Measurements from ENCODE around the gene HOXB7. TPM values are rescaled to one million over a fixed set of nuclear protein-coding genes. Genes with fewer than 3 reads are reported as not detected.
A peak's percentile ranks its signal among the peaks of the same experiment; 100 is the strongest.

Gene HOXB7
- total RNA-seq, 1 donor from 2014 or later, result 8.5 TPM

DNA sequence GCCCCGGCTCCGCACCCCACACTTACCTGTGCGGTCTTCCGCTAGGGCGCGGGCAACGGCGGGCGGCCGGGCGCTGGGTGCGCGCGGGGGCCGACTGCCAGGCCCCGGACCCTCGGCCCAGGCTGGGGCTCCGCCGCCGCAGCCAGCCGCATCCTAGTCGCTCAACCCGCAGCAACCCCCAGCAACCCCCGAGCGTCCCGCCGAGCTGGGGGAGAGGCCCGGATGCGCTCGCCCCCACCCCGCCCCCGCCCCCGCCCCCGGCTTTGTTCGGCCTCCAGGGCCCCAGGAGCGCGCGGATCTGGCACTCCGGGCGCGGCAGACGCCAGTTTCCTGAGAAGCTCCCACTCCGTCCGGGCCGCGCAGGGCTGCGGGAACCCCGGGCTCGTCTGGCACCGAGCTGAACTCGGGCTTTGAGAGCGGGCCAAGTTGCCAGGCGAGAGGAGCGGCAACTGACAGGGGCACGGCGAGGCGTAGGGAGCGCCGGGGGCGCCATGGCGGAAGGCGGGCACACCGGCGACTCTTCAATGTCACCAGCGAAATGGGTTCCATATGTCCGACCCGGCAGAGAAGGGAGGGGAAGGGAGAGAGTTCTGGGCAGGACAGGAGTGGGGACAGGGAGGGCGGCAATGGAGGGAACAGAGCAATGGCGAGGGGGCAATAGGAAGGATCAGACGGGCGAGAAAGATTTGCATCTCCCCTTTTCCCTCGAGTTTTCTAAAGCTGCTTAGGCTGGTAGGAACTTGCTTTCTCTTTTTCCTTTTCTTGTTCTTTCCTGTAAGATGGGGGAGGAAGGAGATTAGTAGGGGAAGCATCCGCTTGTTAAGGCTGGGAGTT lies 46.4 kb downstream of the HOXB7 start:
- TF ChIP-seq, protein P1, sequence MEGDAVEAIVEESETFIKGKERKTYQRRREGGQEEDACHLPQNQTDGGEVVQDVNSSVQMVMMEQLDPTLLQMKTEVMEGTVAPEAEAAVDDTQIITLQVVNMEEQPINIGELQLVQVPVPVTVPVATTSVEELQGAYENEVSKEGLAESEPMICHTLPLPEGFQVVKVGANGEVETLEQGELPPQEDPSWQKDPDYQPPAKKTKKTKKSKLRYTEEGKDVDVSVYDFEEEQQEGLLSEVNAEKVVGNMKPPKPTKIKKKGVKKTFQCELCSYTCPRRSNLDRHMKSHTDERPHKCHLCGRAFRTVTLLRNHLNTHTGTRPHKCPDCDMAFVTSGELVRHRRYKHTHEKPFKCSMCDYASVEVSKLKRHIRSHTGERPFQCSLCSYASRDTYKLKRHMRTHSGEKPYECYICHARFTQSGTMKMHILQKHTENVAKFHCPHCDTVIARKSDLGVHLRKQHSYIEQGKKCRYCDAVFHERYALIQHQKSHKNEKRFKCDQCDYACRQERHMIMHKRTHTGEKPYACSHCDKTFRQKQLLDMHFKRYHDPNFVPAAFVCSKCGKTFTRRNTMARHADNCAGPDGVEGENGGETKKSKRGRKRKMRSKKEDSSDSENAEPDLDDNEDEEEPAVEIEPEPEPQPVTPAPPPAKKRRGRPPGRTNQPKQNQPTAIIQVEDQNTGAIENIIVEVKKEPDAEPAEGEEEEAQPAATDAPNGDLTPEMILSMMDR (conservative IDR thresholded peaks at IDR 0.05), result no peak
- H3K9me3 Mint-ChIP-seq, result no peaks in the 10 kb centered on the region
- H3K36me3 Mint-ChIP-seq (ENCODE audit: low read depth), result peaks cover 2% of the 10 kb centered on the region
- DNase-seq (ENCODE audit: low read depth, low spot score), result no peak
- no peak overlapping the region for H3K4me3 Mint-ChIP-seq
- peaks cover 30% of the 10 kb centered on the region for H3K4me1 Mint-ChIP-seq
- H3K27me3 Mint-ChIP-seq (ENCODE audit: low read depth), result peaks cover 46% of the 10 kb centered on the region
- peak overlapping the region; percentile 69 for H3K27ac Mint-ChIP-seq (ENCODE audit: unreplicated experiment)

DNA sequence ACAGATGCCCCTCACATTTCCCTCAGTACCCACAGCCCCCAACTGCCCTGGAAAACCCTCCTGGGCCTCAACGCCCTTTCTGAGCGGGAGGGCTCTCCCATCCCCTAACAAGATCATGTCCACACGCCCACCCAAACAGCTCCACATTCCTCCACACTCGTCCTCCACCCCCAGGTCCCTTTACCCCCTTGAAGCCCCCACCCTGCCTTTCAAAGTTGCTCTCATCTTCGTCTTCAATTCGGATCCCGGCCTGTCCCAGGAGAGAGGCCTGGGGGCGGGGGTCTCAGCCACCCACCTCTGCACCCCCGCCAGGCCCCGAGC lies 47.0 kb downstream of the HOXB7 start:
- TF ChIP-seq, protein P1 (conservative IDR thresholded peaks at IDR 0.05), result no peak
- Mint-ChIP-seq H3K4me1 (peaks cover 29% of the 10 kb centered on the region), H3K4me3 (peak overlapping the region; percentile 78), H3K9me3 (no peaks in the 10 kb centered on the region), H3K36me3 (ENCODE audit: low read depth) (peaks cover 2% of the 10 kb centered on the region), H3K27me3 (ENCODE audit: low read depth) (peaks cover 51% of the 10 kb centered on the region), H3K27ac (ENCODE audit: unreplicated experiment) (no peak overlapping the region)
- DNase-seq (ENCODE audit: low read depth, low spot score), result no peak

DNA sequence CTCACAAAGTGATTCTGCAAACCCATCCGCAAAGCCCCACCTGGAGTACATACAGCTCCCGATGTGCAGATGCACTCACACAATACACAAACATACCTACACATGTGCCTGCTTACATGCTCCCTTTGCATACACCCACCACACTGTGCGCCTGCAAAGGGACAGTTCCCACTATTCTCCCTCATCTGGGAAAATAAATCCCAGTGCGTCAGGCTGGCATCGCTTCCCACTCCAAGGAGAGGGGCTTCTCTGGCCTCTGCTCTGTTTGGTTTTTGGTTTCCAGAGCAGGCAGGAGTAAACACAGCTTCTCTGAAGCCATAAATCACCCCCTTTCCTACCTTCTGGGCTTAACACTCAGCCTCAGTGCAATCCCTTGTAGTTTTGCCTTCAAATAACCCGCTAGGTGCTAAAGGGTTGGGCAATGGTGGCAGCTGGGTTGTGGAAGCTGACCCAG lies 47.4 kb downstream of the HOXB7 start:
- Mint-ChIP-seq H3K9me3 (no peaks in the 10 kb centered on the region), H3K4me3 (peak overlapping the region; percentile 78), H3K27ac (ENCODE audit: unreplicated experiment) (no peak overlapping the region), H3K27me3 (ENCODE audit: low read depth) (peaks cover 56% of the 10 kb centered on the region), H3K36me3 (ENCODE audit: low read depth) (peaks cover 2% of the 10 kb centered on the region), H3K4me1 (peaks cover 30% of the 10 kb centered on the region)
- DNase-seq (ENCODE audit: low read depth, low spot score), result no peak
- TF ChIP-seq, protein P1 (conservative IDR thresholded peaks at IDR 0.05), result no peak

DNA sequence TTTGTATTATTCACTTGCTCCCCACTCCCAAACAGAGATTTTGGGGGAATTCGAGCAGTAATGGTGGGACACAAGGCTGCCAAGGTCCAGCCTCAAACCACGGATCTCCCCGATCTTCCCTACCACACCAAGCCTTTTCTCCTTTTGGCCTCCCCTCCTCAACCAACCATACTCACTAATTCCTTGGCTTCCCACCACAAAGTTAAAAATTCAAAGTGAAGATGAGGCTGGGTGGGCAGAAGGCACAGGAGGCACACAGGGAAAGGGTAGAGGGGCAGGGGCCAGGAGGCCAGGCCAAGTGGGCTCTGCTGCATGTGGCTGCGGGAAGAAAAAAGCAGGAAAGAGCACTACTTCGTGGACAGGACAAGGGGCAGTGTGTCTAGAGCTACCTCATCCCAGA lies 47.9 kb downstream of the HOXB7 start:
- peaks cover 60% of the 10 kb centered on the region for H3K27me3 Mint-ChIP-seq (ENCODE audit: low read depth)

DNA sequence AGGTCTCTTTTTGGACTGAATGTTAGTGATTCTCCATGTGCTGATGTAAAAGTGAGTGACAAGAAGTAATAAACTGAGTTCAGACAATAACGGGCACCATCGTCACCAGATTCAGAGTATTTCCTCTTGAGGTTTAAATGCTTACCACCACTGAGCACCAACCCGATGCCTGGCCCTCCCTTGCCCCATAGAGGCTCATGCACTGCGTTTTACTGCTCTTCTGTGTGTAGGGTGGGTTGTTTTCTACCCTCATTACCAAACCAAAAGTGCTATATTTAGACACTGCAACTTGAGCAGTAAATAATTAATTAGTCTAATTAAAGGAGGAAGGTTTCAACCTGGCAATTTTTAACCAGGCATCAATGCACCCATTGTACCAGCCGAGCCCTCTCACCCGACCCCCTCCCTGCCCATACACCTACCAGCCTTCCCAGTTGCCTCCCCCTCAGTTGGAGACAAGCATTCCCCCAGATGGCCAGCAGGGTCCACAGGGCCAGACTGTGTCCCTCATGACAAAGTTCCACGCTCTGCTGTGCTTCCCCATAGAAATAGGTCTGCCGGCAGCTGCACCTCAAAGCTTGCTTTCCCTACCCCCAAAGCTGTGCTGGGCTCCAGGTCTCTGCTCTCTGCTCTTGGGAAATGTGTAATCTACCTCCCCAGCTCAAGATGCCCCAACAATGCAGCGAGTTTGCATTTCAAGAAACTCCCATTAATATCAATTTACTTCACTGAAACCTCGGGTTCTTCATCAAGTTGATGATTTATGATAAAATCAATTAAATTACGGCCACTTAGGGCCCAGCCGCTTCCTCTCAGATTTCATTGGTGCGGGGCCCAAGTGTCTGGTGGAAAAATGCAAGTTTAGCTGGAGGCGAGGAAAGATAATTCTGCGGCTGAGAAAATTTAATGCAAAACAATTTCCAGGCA lies 48.7 kb downstream of the HOXB7 start:
- Mint-ChIP-seq H3K9me3 (no peaks in the 10 kb centered on the region), H3K27ac (ENCODE audit: unreplicated experiment) (no peak overlapping the region), H3K4me1 (peaks cover 31% of the 10 kb centered on the region), H3K27me3 (ENCODE audit: low read depth) (peaks cover 68% of the 10 kb centered on the region), H3K36me3 (ENCODE audit: low read depth) (peaks cover 2% of the 10 kb centered on the region), H3K4me3 (peak overlapping the region; percentile 78)
- DNase-seq (ENCODE audit: low read depth, low spot score), result no peak
- TF ChIP-seq, protein P1 (conservative IDR thresholded peaks at IDR 0.05), result peak; percentile 47

More for the DNA sequence above, 47.9 kb downstream of the HOXB7 start:
- Mint-ChIP-seq H3K4me3 (peak overlapping the region; percentile 78), H3K36me3 (ENCODE audit: low read depth) (peaks cover 2% of the 10 kb centered on the region), H3K27ac (ENCODE audit: unreplicated experiment) (no peak overlapping the region), H3K9me3 (no peaks in the 10 kb centered on the region), H3K4me1 (peaks cover 31% of the 10 kb centered on the region)
- no peak for DNase-seq (ENCODE audit: low read depth, low spot score)
- TF ChIP-seq, protein P1 (conservative IDR thresholded peaks at IDR 0.05), result no peak

Measured in neural crest cell (in vitro differentiated cells).